Stimulated activated naive CD8-positive, alpha-beta T cell treated with anti-CD3 and anti-CD28 coated beads, Interleukin-15, Interleukin-2, amounts not matched to agents 100 ng/mL and 50 ng/mL, for 24 hours (primary cell): ENCODE data around the gene CEMIP2.
"Not testable (repeated sequence)": the region's sequence is repeated elsewhere in the genome, so short reads cannot be mapped to it uniquely, and the experiment has no call there.

Experiments
- H3K27ac Mint-ChIP-seq: one replicate; pipeline ENCODE4 v1.8.0; 2021; ENCODE audit warnings: mild to moderate bottlenecking, mixed read lengths
- H3K27me3 Mint-ChIP-seq: one replicate; pipeline ENCODE4 v1.8.0; 2021; ENCODE audit warnings: mixed read lengths
- H3K36me3 Mint-ChIP-seq: one replicate; pipeline ENCODE4 v1.8.0; 2021; ENCODE audit warnings: low read depth, mixed read lengths
- H3K4me1 Mint-ChIP-seq: one replicate; pipeline ENCODE4 v1.8.0; 2021; ENCODE audit warnings: low read depth, mixed read lengths
- H3K4me3 Mint-ChIP-seq: one replicate; pipeline ENCODE4 v1.8.0; 2021; ENCODE audit warnings: mild to moderate bottlenecking, mixed read lengths
- H3K9me3 Mint-ChIP-seq: one replicate; pipeline ENCODE4 v1.8.0; 2021; ENCODE audit warnings: mixed read lengths

Gene CEMIP2

GRCh38 chr9:71721855-71722254 is 46.5 kb downstream of the CEMIP2 start:
- H3K4me3 Mint-ChIP-seq, result no peak overlapping the region
- peaks cover 76% of the 10 kb centered on the region for H3K36me3 Mint-ChIP-seq
- no peak overlapping the region for H3K27ac Mint-ChIP-seq
- H3K9me3 Mint-ChIP-seq, result no peaks in the 10 kb centered on the region
- H3K4me1 Mint-ChIP-seq, result no peaks in the 10 kb centered on the region
- no peaks in the 10 kb centered on the region for H3K27me3 Mint-ChIP-seq

GRCh38 chr9:71719562-71719961 is 48.8 kb downstream of the CEMIP2 start:
- no peaks in the 10 kb centered on the region for H3K27me3 Mint-ChIP-seq
- no peak overlapping the region for H3K4me3 Mint-ChIP-seq
- peak overlapping the region; percentile 23 for H3K27ac Mint-ChIP-seq
- no peaks in the 10 kb centered on the region for H3K9me3 Mint-ChIP-seq
- no peaks in the 10 kb centered on the region for H3K4me1 Mint-ChIP-seq
- H3K36me3 Mint-ChIP-seq, result peaks cover 59% of the 10 kb centered on the region

- H3K4me1 Mint-ChIP-seq, result no peaks in the 10 kb centered on the region
- no peak overlapping the region for H3K27ac Mint-ChIP-seq
- no peak overlapping the region for H3K4me3 Mint-ChIP-seq
- H3K36me3 Mint-ChIP-seq, result peaks cover 60% of the 10 kb centered on the region
- no peaks in the 10 kb centered on the region for H3K9me3 Mint-ChIP-seq
- H3K27me3 Mint-ChIP-seq, result no peaks in the 10 kb centered on the region
Measured at GRCh38 chr9:71719088-71719487, 49.2 kb downstream of the CEMIP2 start.

GRCh38 chr9:71716138-71716909 is 52.0 kb downstream of the CEMIP2 start:
- Mint-ChIP-seq H3K27ac (no peak overlapping the region), H3K27me3 (no peaks in the 10 kb centered on the region), H3K4me3 (no peak overlapping the region), H3K9me3 (no peaks in the 10 kb centered on the region), H3K36me3 (peaks cover 62% of the 10 kb centered on the region), H3K4me1 (peaks cover 4% of the 10 kb centered on the region)

GRCh38 chr9:71710856-71711255 is 57.5 kb downstream of the CEMIP2 start:
- peak overlapping the region; percentile 59 for H3K27ac Mint-ChIP-seq

GRCh38 chr9:71710201-71710600 is 58.1 kb downstream of the CEMIP2 start:
- Mint-ChIP-seq H3K36me3 (peaks cover 65% of the 10 kb centered on the region), H3K4me3 (no peak overlapping the region), H3K27me3 (no peaks in the 10 kb centered on the region), H3K9me3 (no peaks in the 10 kb centered on the region), H3K27ac (peak overlapping the region; percentile 59), H3K4me1 (peaks cover 33% of the 10 kb centered on the region)

More at GRCh38 chr9:71710856-71711255, 57.5 kb downstream of the CEMIP2 start:
- Mint-ChIP-seq H3K4me3 (no peak overlapping the region), H3K27me3 (no peaks in the 10 kb centered on the region), H3K9me3 (no peaks in the 10 kb centered on the region), H3K4me1 (peaks cover 31% of the 10 kb centered on the region), H3K36me3 (peaks cover 62% of the 10 kb centered on the region)

- H3K36me3 Mint-ChIP-seq, result peaks cover 72% of the 10 kb centered on the region
- H3K4me1 Mint-ChIP-seq, result peaks cover 41% of the 10 kb centered on the region
- H3K4me3 Mint-ChIP-seq, result no peak overlapping the region
- no peaks in the 10 kb centered on the region for H3K9me3 Mint-ChIP-seq
- peak overlapping the region; percentile 34 for H3K27ac Mint-ChIP-seq
- H3K27me3 Mint-ChIP-seq, result no peaks in the 10 kb centered on the region
Measured at GRCh38 chr9:71709384-71709783, 58.9 kb downstream of the CEMIP2 start.

GRCh38 chr9:71706176-71706575 is 62.1 kb downstream of the CEMIP2 start:
- Mint-ChIP-seq H3K4me1 (peaks cover 37% of the 10 kb centered on the region), H3K27ac (no peak overlapping the region), H3K4me3 (no peak overlapping the region), H3K36me3 (peaks cover 63% of the 10 kb centered on the region), H3K27me3 (no peaks in the 10 kb centered on the region), H3K9me3 (no peaks in the 10 kb centered on the region)

- Mint-ChIP-seq H3K4me1 (peaks cover 24% of the 10 kb centered on the region), H3K27ac (peak overlapping the region; percentile 78), H3K36me3 (peaks cover 64% of the 10 kb centered on the region), H3K9me3 (no peaks in the 10 kb centered on the region), H3K4me3 (no peak overlapping the region), H3K27me3 (no peaks in the 10 kb centered on the region)
Measured at GRCh38 chr9:71704796-71705195, 63.5 kb downstream of the CEMIP2 start.

- Mint-ChIP-seq H3K4me3 (no peak overlapping the region), H3K27me3 (no peaks in the 10 kb centered on the region), H3K9me3 (no peaks in the 10 kb centered on the region), H3K36me3 (peaks cover 62% of the 10 kb centered on the region), H3K27ac (peak overlapping the region; percentile 61), H3K4me1 (peaks cover 14% of the 10 kb centered on the region)
Measured at GRCh38 chr9:71703172-71703872, 65.0 kb downstream of the CEMIP2 start.

GRCh38 chr9:71697882-71698281 is 70.4 kb downstream of the CEMIP2 start:
- Mint-ChIP-seq H3K36me3 (peaks cover 76% of the 10 kb centered on the region), H3K27ac (no peak overlapping the region), H3K4me3 (no peak overlapping the region)

GRCh38 chr9:71694332-71694731 is 74.0 kb downstream of the CEMIP2 start:
- Mint-ChIP-seq H3K4me3 (no peak overlapping the region), H3K27ac (no peak overlapping the region), H3K36me3 (peaks cover 78% of the 10 kb centered on the region), H3K4me1 (peaks cover 10% of the 10 kb centered on the region), H3K9me3 (no peaks in the 10 kb centered on the region), H3K27me3 (no peaks in the 10 kb centered on the region)

More at GRCh38 chr9:71697882-71698281, 70.4 kb downstream of the CEMIP2 start:
- no peaks in the 10 kb centered on the region for H3K4me1 Mint-ChIP-seq
- no peaks in the 10 kb centered on the region for H3K9me3 Mint-ChIP-seq
- no peaks in the 10 kb centered on the region for H3K27me3 Mint-ChIP-seq

GRCh38 chr9:71693607-71694006 is 74.7 kb downstream of the CEMIP2 start:
- Mint-ChIP-seq H3K27ac (no peak overlapping the region), H3K27me3 (no peaks in the 10 kb centered on the region), H3K36me3 (peaks cover 80% of the 10 kb centered on the region), H3K4me3 (no peak overlapping the region), H3K4me1 (peaks cover 10% of the 10 kb centered on the region), H3K9me3 (no peaks in the 10 kb centered on the region)

GRCh38 chr9:71692337-71692736 is 76.0 kb downstream of the CEMIP2 start:
- Mint-ChIP-seq H3K36me3 (peaks cover 75% of the 10 kb centered on the region), H3K4me3 (no peak overlapping the region), H3K9me3 (no peaks in the 10 kb centered on the region), H3K27ac (no peak overlapping the region), H3K27me3 (no peaks in the 10 kb centered on the region), H3K4me1 (peaks cover 16% of the 10 kb centered on the region)

- peaks cover 73% of the 10 kb centered on the region for H3K36me3 Mint-ChIP-seq
- not testable (repeated sequence) for H3K27me3 Mint-ChIP-seq, H3K27ac Mint-ChIP-seq, H3K9me3 Mint-ChIP-seq, H3K4me3 Mint-ChIP-seq
- peaks cover 21% of the 10 kb centered on the region for H3K4me1 Mint-ChIP-seq
Measured at GRCh38 chr9:71691576-71691975, 76.7 kb downstream of the CEMIP2 start.
